ENCODE results near the gene GLTPD2. TPM values are rescaled to one million over a fixed set of nuclear protein-coding genes. Genes with fewer than 3 reads are reported as not detected.
"Not testable (repeated sequence)": the region's sequence is repeated elsewhere in the genome, so short reads cannot be mapped to it uniquely, and the experiment has no call there.

Gene GLTPD2
- total RNA-seq, 3 donors from 2014 or later: not detected

DNA sequence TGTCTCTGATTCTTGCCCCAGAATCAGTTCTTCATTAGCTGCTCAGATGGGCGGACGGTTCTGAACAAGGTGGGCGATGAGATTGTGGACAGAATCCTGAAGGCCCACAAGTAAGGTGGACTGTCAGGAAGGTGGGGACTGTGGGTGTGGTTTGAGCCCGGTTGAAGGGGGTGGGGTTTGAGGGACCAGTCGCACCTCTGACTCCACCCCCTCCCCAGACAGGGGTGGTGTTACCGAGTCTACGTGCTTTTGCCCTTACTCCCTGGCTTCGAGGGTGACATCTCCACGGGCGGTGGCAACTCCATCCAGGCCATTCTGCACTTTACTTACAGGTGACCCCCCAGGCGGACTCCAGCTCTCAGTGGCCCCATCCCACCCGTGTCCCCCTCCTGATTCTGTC lies 29.5 kb downstream of the GLTPD2 start:
- Histone ChIP-seq H3K4me3 (no peak overlapping the region), H3K36me3 (ENCODE audit: low read depth) (no peaks in the 10 kb centered on the region), H3K9me3 (no peaks in the 10 kb centered on the region), H3K4me1 (ENCODE audit: low read depth) (no peaks in the 10 kb centered on the region)
- peak in 1 of 3 donors; percentile 19 for DNase-seq
- ATAC-seq: no peak
- TF ChIP-seq, protein P1, sequence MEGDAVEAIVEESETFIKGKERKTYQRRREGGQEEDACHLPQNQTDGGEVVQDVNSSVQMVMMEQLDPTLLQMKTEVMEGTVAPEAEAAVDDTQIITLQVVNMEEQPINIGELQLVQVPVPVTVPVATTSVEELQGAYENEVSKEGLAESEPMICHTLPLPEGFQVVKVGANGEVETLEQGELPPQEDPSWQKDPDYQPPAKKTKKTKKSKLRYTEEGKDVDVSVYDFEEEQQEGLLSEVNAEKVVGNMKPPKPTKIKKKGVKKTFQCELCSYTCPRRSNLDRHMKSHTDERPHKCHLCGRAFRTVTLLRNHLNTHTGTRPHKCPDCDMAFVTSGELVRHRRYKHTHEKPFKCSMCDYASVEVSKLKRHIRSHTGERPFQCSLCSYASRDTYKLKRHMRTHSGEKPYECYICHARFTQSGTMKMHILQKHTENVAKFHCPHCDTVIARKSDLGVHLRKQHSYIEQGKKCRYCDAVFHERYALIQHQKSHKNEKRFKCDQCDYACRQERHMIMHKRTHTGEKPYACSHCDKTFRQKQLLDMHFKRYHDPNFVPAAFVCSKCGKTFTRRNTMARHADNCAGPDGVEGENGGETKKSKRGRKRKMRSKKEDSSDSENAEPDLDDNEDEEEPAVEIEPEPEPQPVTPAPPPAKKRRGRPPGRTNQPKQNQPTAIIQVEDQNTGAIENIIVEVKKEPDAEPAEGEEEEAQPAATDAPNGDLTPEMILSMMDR (IDR thresholded peaks at IDR 0.05): no peak
- intact Hi-C loops (cut with DNase I, micrococcal nuclease): no loop called here

DNA sequence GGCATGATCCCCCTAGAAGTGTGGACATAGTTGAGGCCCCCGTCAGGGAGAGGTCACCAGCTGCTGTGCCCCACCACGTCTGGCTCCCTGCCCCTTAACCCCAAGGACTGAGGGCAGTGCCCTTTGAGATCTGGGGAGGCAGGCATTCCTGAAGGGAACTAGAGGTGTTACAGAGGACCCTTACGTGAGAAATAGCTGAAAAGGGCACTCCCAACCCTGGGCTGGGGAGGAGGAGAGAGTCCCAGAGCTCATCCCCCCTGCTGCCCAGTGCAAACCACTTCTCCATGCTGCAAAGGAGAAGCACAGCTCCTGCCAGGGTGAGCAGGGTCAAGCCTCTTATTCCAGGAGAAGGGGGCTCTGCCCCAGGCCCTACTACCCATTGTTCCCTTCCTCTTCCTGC lies 34.1 kb downstream of the GLTPD2 start:
- no peaks in the 10 kb centered on the region for H3K9me3 ChIP-seq
- H3K36me3 ChIP-seq (ENCODE audit: low read depth): no peaks in the 10 kb centered on the region
- no peak for ATAC-seq
- TF ChIP-seq, protein P1 (IDR thresholded peaks at IDR 0.05): no peak
- H3K4me3 ChIP-seq: no peak overlapping the region
- no peak for DNase-seq
- intact Hi-C loops (cut with DNase I, micrococcal nuclease): no loop called here
- H3K4me1 ChIP-seq (ENCODE audit: low read depth): no peaks in the 10 kb centered on the region

DNA sequence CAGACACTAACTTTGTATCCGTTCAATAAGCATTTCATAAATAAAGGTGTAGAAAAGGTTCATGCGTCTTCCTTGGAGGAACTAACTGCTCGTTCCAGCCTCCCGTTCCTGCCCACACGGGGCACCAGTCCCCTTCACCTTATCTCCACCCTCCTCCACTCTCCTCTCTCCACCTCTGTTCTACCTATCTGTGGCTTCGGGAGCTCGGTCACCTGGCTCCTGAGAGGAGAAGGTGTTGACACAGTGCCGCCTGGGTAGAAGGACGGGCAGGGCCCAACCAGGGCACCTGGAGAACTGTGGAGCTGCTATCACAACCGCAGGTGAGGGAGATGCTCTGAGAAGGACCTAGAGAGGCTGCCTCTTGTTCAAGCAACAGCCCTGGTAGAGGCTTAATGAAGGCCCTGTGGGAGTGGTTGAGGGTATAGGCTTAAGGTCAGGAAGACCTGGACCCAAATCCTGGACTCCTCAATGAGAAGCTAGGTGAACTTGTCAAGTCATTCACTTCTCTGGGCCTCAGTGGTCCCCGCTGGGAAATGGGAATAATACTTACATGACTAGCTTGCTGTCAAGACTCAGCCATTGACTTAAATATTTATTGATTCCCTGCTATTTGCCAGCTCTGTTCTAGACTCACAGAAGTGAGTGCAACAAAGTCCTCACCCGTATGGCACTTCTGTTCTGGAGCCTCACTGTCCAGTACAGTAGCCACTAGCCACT lies 34.8 kb downstream of the GLTPD2 start:
- peak; percentile 24 for ATAC-seq
- TF ChIP-seq, protein P1 (IDR thresholded peaks at IDR 0.05): no peak
- Histone ChIP-seq H3K4me1 (ENCODE audit: low read depth) (no peaks in the 10 kb centered on the region), H3K4me3 (no peak overlapping the region), H3K9me3 (no peaks in the 10 kb centered on the region), H3K36me3 (ENCODE audit: low read depth) (no peaks in the 10 kb centered on the region)
- intact Hi-C loops (cut with DNase I, micrococcal nuclease): no loop called here
- DNase-seq: peak in 1 of 3 donors; percentile 23

DNA sequence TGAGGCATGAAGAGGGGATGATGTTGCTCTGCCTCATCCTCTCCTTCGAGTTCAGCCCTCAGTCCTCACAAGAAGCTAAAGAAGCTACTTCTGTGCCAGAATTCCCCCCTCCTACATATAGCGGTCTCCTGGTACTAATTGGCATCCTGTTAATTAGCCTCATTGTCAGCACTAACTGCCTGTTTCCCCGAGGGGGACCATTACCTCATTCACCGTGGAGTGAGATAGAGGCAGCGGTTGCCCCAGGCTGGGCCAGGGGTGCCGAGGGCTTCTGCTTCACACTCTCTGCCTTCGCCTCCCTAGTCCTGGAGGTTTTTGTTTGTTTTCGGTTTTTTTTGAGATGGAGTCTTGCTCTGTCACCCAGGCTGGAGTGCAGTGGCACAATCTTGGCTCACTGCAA lies 38.6 kb downstream of the GLTPD2 start:
- intact Hi-C loops (cut with DNase I, micrococcal nuclease): no loop called here
- Histone ChIP-seq H3K4me1 (ENCODE audit: low read depth) (no peaks in the 10 kb centered on the region), H3K9me3 (no peaks in the 10 kb centered on the region), H3K4me3 (no peak overlapping the region), H3K36me3 (ENCODE audit: low read depth) (no peaks in the 10 kb centered on the region)
- ATAC-seq: no peak
- DNase-seq: no peak
- TF ChIP-seq, protein P1 (IDR thresholded peaks at IDR 0.05): no peak

DNA sequence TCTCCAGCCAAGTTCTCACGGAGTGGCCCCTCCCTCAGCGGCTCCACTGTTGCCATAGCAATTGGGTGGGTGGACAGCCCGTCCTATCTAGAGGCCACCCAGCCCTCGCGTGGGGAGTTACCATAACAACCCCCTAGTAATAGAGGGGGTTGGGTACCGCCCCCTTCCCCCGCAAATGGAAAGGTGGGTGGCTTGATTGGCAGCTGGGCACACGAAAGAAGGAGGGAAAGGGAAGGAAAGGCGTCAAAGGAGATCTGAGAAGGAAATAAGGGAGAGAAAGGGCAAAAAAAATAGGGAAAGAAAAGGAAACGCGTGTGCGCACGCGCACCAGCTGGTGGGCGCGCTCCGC lies 44.0 kb downstream of the GLTPD2 start:
- H3K9me3 ChIP-seq; H3K36me3 ChIP-seq (ENCODE audit: low read depth); ATAC-seq; intact Hi-C loops (cut with DNase I, micrococcal nuclease); DNase-seq: not testable (repeated sequence)
- H3K4me1 ChIP-seq (ENCODE audit: low read depth): peaks cover 23% of the 10 kb centered on the region
- peak overlapping the region; percentile 91 for H3K4me3 ChIP-seq

DNA sequence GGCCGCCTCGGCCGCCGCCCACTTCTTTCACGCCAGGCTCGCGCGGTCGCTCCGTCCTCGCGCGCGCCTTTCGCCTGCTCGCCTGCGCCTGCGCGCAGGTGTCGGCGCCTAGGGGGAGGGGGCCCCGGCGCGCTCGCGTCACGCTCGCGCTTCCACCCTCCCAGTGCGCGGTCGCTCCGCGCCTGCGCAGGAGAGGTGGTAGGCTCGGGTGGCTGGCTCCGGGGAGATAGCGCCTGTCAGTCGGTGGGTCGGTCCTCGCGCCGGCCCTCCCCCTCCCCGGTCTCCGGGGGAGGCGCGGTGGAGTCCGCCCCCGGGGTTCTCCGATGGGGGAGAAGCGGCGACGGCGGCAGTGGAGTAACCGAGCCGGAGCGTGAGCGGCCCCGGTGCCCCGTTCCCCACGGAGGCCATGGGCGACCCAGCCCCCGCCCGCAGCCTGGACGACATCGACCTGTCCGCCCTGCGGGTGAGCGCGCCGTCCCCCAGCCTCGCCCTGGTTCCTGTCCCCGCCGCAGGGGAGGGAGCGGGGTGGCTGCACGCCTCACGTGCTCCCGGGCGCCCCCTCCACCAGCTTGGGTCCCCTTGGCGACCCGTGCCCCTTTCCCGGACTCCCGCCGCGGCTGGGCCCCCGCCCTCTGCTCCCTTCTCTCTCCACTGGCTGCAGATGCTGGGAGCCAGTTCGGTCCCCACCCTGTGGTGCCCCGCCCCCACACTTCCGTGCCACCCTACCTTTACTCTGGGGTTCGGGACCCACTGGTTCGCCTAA lies 44.6 kb downstream of the GLTPD2 start, which contains the start of gene MINK1:
Gene MINK1 (plus strand): TSS at position 163 of the 763 bp plus-strand sequence. CDS start 244 bp downstream, at position 407.
- intact Hi-C loops (cut with DNase I, micrococcal nuclease): no loop called here
- H3K9me3 ChIP-seq: no peaks in the 10 kb centered on the region
- TF ChIP-seq, protein P1 (IDR thresholded peaks at IDR 0.05): no peak
- peaks cover 23% of the 10 kb centered on the region for H3K4me1 ChIP-seq (ENCODE audit: low read depth)
- no peaks in the 10 kb centered on the region for H3K36me3 ChIP-seq (ENCODE audit: low read depth)
- DNase-seq (peak; percentile 86 to 95 (median 94)), ATAC-seq (peak; percentile 93)
- H3K4me3 ChIP-seq: peak within 1 kb of the TSS; percentile 91
